Measurements from ENCODE around the gene PAGE4. TPM values are rescaled to one million over a fixed set of nuclear protein-coding genes. Genes with fewer than 3 reads are reported as not detected.

Gene PAGE4, protein sequence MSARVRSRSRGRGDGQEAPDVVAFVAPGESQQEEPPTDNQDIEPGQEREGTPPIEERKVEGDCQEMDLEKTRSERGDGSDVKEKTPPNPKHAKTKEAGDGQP
- total RNA-seq: not detected

DNA sequence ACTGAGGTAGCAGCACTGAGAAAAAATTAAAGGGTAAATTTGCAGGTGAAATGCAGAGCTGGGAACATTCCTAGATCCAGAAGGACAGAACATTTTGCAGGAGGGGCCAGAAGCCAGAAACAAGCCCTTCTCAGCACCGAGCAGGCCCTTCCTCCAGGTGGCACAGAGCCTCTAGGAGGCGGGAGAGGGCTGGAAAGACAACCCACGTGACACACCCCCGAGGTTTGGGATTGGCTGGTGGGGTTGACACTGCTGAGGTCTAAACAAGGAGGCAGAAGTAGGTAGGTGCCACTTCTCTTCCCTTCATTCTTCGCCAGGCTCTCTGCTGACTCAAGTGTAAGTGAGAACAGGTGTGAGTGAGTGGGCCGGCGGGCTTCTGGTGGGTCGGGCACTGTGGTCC is at the start of gene PAGE4:
Gene PAGE4, plus strand, starts transcription at position 288 of the 400 bp plus-strand sequence. CDS start 1,126 bp downstream, outside the sequence.

DNA sequence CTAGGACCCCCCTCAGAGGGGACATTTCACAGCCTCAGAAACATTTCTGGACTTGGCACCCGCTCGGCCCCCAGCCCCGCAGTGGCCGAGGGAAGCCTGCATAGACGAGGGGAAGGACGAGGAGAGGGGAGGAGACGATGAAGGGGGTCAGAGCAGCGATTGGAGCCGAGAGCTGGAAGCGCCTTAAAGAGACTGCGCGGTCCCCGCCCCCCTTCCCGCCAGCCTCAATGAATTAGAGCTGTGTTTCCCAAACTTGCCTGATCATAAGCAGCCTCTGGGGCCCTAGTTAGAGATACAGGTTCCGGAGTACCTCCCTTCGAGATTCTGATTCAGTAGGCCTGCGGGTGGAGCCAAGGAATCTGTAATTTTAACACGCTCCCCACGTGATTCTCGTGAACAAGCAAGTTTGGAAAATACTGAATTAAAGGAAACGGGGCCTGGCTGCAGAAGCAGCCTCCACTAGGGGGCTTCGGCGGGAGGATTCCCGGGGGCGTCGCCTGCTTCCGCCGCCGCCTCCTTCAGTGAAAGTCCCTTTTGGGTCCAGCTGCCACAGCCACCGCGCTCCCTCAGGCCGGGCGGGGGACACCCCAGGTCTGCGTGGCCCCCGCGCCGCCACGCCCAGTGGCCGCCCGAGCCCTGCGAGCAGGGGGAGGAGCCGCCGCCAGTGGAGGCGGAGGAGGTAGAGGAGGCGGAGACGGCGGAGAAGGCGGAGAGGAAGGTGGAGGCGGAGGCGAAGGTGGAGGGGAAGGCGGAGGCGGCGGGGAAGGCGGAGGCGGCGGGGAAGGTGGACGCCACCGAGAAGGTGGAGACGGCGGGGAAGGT is 49.9 kb downstream of the PAGE4 start, which contains the start of gene USP27X:
Gene USP27X, plus strand, starts transcription at position 651 of the 822 bp plus-strand sequence. CDS start 824 bp downstream, outside the sequence.

Other genes with a start within 250 kb of the PAGE4 start
- not detected for gene GAGE12H, start 249.4 kb upstream of the PAGE4 start, total RNA-seq
- not detected for gene GAGE2A, start 239.8 kb upstream of the PAGE4 start, total RNA-seq
- gene GAGE1, start 230.3 kb upstream of the PAGE4 start, total RNA-seq: not detected
- gene PAGE1, start 133.3 kb upstream of the PAGE4 start, total RNA-seq: not detected
- gene USP27X, start 50.2 kb downstream of the PAGE4 start, total RNA-seq: 1 to 10 TPM; 3.1 to 3.7 TPM
- 10 to 100 TPM; 28.0 to 42.7 TPM for gene CLCN5, start 93.3 kb downstream of the PAGE4 start, total RNA-seq

All from melanocyte of skin (primary cell).